Activated T-cell treated with anti-CD3 and anti-CD28 coated beads, Interleukin-2, amount 50 U/mL, for 48 hours (primary cell): ENCODE results near the gene SFI1.

Source experiments
- DNase-seq, 2 experiments: peaks; one replicate each; pipeline ENCODE4 v3.0.0-alpha.2; 2020

The SFI1 gene

DNA sequence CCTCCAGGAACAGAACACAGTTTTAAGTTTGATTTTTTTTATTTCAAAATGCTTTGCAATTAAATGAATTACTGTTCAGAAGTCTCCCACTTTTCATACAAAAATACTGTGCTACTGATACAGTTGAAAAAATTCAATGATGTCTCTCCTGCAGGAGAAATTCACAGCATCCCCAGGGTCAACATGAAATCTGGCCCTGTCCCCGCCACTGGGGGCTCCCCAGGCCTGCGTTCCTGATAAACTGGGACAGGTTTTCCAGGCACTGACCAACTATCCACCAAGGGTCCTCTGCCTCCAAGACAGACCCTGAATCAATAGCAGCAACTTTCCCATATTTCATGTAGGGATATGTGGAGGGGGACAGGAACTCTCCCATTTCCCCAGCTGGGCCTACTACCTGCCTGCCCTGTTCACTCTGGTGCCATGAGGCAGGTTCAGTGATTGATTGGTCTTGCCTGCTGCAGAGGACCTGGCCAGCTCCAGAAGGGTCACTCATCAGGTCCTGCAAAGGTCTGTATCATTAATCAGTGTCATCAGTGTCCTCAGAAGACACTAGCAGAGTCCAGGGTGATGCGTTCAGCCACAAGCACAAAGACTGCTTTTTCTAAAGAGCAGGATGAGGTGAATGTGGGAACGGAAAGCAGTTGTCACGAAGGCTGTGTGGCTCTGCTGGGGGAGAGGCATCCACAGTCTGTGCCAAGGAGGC, 122.3 kb downstream of the SFI1 start:
- DNase-seq, result no peak

DNA sequence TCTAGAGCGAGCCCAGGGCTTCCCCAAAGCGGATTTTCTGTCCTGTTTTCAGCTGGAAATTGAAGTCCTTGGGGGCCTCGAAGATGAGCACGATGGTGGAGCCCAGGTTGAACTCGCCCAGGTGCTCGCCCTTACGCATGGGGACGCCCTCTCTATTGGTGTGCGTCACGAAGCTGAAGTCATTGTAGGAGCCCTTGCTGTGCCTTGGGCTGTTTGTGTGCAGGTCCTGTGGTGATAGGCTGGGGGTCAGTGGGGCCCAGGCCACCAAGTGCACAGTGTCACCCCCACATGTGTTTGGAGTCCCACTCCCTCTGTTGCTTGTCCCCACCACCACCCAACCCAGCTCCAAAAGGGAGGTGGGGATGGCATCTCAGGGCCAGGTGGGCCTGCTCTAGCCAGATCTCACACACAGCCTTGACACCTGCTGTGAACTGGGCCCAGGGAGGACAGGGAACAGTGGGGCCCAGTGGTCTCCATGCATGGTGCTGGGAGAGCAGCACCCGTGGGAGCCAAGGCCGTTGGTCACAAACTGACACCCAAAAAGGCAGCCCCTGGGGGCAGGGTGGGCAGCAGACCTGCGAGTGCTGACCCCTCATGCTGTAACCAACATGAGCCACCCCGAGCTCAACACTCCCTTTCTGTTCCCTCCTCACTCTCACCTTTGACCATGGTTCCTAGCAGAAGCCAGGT, 123.4 kb downstream of the SFI1 start:
- no peak for DNase-seq

DNA sequence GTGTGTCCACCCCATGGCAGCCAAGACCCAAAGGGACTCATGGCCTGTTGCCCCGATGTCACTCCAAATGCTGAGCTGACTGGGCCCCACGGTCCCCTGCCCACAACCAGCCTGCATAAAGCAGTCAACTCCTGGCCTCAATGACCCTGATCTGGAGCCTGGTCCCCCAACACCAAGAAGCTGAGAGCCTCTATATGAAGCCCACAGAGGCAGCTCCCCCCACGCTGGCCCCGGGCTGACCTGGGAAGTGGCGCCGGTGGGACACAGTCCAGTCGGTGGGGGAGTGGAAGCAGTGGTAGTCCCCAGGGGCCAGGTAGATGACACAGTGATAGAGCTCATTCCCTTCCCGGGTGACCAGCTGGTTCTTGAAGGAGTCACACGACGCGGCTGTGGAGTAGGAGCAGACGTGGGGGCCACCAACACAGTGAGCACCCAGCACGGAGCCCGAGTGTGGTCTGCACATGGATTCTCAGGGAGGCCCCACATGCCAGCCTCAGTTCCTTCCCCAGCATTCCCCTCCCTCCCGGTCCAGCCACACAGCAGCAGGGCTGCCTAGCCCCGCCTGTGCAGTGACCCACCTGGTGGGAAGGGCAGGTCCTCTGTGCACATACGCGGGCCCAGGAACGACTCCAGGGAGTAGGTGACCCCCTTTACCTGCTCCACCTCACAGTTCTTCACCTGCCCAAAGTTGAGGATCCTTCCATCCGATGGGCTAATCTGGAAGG, 124.6 kb downstream of the SFI1 start:
- DNase-seq, result no peak

DNA sequence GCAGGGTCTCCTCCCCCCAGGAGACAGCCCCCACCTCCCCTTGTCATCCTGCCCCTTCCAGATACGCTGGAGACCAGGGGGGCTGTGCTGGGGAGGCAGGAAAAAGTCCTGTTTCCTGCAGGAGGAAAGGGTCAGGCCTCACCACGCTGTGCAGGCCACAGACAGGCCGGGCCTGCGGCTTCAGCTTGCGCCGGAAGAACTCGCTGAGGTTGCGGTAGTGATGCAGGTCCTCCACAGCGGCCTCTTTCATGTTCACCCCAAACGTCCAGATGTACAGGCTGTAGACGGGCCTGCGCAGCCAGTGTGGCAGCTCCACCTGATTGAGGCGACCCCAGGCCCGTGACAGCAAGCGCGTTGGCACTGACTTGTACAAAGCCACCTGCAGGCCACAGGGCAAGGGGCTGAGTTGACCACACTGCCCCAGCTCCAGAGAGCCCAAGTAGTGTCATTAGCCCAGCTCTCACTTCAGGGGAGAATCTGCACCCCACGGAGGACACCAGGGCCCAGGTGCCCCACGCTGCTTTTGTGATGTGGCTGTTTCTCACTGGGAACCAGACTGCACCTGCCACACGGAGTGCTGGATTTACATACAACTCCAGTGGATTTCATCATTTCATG, 125.3 kb downstream of the SFI1 start:
- DNase-seq, result peak in 1 of 2 experiments; percentile 31

DNA sequence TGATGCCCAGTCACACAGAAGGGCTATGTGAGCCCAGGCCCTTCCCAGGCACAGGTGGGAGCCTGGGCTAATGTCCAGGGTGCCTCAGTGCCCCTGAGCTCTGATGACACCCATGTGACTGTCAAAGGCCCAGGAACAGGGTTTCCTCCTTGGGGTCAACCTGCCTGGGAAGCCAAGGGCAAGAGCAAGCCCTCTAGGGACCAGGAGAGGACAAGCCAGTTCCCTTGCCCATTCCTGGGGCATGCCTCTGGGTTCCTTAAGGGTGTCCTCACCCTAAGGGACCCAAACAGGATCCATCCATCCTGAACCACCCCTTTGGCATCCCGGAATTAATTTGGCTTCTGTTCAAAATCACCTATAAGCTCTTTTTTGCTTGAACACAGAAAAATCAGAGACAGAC, 126.6 kb downstream of the SFI1 start:
- no peak for DNase-seq

DNA sequence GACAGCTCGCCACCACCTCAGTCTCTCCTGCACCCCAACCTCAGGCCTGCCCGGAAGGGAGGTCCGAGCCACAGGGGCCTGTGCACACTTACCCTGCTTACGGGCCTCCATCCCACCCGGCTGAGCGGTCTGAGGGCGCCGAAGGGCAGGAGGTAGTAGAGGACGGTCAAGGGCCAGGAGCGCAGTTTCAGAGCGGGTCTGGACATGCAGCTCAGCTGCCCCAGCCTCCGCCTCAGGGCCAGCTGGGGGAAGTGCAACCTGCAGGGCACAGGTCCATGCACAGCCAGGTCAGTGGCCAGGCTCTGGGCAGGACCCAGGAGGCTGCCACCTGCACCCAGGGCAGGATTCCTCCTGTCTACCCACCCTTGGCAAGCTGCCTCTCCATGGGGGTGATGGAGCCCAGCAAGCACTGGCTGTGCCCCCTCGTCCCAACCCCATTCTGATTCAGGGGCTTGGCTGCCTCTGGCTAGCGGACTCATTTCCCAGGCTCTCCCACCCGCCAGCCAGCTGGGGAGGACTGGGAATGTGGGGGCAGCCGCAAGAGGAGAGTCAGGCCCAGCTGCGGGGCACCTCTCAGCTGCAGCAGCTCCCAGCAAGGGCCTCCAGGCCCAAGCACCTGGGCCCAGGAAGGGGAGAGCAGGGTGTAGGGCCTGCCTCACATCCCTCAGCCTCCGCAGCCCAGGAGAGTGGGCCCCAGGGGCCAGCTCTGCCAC, 127.4 kb downstream of the SFI1 start:
- DNase-seq, result no peak

DNA sequence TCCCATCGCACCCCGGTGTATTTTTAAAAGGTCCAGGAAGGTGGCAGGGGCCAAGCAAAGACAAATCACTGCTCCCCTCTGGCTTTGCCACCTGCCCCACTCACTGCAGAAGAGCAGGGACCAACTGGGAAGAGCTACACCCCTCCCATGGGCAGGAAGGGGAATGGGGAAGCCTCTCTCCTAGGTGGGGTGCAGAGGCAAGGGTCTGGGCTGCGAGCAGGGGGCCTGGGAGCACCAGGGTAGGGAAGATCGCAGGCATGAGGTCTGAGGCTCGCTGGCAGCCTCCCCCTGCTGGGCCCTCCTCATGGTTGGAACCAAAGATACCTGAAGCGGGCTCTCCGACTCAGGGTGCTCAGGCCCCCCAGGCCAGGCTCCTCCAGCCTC, 128.9 kb downstream of the SFI1 start:
- DNase-seq, result no peak

DNA sequence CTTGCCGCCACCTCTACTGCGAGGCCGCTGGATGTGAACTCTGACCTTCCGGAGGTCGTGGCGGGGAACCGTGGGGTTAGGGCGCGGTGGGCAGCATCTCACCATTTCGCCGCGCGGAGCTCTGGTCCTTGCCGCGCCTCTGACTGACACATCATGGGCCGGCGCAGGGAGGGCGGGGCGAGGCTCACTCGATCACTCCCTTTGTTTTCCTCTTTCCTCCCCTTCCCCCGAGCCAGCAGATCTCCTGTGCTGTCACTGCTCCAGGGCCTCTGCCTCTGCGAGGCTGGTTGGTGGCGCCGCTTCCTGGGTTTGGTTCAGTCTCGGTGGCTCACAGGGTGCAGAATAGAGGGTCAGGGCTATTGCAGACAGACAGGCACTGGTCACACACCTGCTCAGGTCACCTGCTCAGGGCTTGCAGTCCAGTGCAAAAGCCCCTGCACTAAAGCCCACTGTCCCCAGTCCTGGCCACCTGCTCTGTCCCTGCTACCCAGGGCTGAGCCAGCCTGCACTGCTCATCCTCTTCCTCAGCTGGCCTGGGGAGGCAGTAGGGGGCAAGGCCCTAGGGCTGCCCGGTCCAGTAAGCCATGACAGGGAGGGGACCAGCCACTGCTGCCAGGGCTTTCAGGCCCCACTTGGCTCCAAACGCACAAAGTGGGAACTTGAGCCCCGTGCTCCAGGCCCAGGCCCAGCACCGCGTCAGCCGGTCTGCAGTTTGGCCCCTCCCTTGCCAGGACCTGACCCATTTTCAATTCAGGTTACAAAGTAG, 129.5 kb downstream of the SFI1 start:
- no peak for DNase-seq

DNA sequence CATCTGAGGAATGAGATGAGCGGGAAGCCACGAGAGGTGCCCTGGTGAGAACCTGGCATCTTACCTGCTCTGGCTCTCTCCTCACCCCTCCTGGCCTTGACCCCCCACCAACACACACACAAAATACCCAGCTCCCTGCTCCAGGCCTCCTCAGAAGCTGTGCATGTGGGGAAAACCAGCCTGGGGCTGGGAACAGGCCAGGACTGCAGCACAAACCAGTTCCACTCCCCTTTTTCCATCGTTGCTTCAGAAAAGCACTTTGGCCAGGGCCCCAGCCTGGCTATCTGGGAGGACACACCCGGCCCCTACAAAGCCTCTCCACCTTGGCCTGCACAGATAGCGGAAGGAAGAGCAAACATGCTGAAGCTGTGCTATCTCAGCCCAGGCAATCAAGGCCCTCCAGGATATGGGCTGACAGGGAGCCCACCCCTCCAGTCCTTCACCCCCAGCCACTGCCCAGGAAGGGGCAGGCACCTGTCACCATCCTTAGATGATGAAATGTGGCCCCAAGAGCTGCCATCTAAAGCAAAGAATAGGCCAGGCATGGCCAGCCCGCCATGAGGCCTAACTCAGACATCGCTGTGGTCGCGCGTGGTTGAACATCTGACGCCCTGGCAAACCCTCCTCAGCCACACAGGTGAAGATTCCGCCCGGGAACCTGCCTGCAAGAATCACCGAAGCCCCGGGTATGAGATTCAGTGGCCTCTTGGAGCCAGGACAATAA, 130.3 kb downstream of the SFI1 start:
- no peak for DNase-seq

DNA sequence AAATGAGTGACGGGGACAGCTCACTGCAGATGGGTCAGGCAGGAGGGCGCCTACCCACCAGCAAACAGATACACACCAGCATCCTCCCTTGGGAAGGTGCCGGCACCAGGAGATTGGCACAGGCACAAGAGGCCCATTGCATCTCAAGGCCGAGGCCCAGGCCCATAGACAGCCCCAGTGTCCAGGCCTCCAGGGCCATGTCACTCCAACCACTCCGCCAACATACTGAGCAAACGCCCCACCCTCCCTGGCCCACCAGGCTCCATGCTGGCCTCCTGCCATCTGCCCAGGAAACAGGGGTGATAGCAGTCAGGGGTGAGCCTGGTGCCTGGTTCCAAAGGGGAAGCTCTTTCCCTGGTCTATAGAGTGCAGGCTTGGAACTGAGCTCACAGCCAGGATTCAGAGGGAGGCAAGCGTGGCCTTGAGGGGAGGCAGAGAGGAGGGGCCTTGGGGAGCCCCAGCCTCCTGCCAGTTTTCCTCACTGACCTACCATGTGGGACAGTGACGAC, 130.9 kb downstream of the SFI1 start:
- no peak for DNase-seq

DNA sequence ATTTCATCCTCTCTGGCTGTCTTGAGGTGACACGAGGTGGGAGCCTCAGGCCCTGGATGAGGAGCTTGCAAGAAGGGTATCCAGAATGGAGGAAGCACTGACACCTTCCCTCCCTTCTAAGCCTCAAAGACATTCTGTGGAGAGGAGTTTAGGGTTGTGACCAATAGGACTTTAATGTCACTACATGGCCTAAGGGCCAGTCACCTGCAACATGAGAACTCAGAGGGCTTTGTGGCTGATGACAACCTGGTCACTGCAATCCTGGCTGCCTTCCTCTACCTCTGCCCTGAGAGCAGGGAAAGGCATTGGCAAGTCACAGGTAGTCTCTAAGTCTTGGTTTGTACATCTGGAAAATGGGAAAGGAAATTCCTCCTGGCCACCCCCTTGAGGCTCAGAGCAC, 132.0 kb downstream of the SFI1 start:
- no peak for DNase-seq

DNA sequence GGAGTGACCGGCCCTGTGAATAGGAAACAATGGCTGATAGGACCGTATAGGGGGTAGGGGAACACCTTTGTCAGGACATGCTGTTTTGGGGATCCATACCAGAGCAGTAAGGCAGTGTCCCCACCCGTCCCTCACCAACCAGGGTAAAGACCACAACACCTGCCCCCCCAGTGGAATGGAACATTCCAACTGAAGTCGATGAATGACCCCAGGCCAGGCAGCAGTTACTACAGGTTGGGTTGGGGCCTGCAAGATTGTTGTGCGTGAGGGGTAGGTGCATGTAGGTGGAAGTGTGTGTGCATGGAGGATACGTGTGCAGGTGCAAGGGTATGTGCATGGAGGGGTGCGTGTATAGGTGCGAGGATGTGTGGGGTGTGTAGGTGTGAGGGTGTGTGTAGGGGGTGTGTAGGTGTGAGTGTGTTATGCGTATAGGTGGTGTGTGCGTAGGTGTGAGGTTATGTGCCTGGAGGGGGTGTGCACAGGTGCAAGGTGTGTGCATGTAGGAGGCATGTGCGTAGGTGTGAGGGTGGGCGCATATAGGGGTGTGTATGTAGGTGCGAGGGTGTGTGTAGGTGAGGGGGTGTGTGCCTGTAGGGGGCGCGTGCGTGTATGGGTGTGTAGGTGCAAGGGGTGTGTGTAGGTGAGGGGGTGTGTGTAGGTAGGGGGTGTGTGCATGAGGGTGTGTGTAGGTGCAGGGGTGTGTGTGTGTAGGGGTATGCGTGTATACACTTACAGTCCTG, 132.8 kb downstream of the SFI1 start:
- peak; percentile 35 to 43 for DNase-seq

DNA sequence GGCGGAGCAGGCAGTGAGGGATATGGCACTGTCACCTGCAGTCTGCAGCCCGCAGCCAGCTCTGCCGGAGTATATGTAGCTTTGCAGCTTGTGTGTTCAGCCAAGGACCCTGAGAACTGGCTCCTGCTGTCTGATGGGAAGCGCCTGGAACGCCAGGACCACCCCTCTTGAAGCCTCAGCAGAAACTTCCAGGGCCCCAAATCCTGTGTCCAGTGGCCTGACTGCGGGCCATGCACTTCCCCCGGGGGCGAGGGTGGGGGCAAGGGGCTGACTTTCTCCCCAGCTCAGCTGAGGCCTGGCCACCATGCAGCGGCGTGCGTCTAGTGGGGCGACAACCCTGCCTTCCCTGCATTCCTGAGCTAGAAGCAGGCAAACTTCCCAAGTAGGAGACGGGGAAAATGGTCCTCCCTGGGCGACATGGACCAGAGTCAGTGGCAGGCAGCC, 133.4 kb downstream of the SFI1 start:
- peak; percentile 31 to 36 for DNase-seq

DNA sequence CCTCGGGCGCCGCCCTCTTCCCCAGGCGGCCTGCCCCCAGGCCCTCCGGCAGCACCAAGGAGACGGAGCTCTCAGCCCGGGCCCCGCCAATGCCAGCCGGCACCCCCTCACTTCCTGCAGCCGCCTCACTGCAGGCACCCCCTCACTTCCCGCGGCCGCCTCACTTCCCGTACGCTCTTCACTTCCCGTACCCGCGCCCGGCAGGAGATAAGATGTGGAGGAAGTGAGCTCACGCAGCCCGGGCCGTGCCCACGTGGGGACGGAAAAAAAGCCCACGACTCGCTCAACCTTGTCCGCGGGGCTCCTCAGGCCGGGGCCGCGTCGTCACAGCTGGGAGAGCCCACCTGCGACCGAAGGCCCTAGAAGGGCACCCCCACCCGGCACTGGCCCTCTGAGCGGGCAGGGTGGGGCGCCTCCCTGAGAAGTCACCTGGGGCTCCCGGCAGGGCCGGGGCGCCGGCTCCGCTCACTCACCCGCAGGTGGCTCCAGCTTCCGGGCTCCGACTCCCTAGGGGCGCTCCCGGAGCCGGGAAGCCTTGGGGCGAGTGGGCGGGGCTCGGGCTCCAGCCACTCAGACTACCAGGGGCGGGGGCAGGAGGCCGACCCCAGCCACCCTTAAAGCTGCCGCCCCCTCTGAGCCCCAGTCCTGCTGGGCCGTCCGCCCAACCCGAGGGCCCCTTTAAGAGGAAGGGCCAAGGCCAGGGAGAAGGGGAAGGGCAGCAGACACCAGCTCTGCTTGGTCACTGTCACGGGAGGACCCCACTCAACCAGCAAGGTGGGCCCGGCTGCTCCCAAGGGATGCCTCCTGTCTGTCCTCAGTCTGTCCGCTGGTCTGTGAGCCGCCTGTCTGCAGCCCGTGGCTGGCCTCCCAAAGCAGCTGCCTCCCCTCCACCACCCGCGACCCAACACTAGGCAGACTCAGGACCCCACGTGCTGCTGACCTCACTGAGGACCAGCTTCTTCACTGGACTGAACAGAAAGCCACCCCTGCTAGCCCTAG, 134.3 kb downstream of the SFI1 start:
- DNase-seq, result peak; percentile 89 to 91

DNA sequence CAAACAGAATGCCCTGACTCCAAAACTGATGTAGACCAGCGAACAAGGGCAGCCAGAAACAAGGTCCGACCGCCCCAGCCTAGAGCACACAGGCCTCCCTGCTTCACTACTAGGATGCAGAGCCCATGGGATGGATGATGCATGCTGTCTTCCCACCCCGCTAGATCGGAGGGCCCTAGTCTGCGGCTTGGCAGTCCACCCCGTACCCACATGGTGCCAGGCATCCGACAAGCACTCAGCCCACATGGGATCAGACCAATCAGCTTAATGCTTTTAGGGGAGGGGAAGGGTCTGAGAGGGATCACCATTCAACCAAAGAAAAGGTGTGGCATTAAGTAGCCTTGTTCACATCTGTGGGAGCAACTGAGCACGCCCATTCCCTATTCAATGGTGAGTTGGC, 135.1 kb downstream of the SFI1 start:
- no peak for DNase-seq

DNA sequence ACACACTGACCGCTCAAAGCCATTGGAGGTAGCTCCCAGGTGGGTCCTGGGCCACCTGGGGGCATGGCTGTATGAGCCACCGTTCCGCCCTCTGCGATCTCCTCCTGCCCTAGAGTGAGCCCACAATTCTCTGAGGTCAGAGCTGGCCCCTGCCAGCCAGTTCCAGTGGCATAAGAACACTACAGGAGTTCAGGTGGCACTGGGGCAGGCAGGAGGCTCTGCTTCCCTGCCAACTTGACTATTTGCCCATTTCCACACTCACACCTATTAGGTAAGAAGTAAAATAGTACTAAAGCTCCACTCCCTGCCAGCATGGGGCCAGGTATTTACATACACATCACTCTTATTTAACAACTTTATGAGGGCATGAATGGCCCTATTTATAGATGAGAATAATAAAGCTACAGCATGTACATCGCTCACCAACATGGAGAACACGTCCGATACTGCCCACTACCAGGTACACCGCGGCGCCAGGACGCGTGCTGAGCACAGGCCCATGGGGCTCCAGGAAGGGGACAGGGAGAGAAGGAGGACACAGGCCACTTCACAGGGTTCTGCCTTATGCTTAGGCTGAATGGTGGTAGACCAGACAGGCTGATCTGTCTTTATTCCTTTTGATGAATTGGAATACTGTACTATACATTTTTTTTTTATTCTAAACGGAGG, 139.4 kb downstream of the SFI1 start:
- no peak for DNase-seq

DNA sequence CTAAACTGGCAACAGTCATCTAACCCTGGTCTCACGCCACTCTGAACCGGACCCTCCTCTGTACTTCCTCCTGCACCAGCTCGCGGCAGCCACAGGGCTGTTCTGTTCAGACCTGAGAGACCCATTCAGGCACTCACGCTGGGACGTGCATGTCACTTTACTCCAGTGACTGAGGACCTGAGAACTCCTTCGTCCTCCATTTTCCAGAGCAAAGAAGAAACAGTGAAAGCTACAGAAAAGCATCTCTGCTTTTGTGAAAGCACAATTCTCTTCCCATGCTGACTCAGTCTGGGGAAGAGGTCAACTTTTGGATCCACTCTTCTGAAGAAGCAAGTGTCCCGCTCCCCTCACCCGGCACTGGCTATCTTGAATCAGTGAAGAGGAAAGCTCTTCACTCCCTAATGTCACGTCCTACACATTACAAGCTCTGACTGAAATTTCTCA, 141.1 kb downstream of the SFI1 start:
- DNase-seq, result peak in 1 of 2 experiments; percentile 32

DNA sequence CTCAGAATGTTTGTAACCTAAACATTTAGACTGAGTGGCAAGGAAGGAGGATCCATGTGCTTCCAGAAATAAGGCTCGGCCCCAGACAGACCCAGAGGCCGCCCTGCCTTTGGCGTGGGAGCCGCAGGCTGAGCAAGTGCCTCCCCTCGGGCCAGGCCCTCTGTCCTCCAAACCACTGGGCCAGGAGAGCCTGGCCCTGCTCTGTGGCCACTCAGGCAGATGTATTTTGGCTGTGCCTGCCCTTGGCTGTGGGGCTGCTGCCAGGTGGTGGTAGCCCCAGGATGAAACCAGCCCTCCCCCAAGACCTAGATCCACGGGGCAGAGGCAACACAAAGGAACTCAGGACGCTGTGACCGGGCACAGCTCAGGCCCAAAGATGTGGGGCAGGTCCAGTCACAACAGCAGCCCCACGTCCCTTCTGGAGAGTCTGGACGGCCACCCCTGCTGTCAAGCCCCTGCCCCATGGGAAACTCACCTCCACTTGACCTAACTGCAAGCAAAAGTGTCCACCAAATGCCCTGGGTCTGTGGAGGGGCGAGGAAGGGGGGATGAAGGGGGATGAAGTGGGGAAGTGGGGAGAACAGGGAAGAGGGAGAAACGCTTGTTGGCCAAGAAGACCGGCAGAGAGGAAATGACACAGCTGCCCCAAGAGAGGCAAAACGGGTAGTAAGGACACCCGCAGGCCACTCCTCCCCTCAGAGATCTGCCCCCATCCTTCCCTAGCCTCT, 141.7 kb downstream of the SFI1 start:
- DNase-seq, result peak in 1 of 2 experiments; percentile 29
